ENCODE measurements around the gene PLD6.

The PLD6 gene

GRCh38 chr17:17205368-17206123 lies 587 bp downstream of the PLD6 start:
- Histone ChIP-seq H3K4me1 (ENCODE audit: control extremely low read depth in 1 of 4, control insufficient read depth in 4 of 4, insufficient read depth in 4 of 4, low read length in 3 of 4) (peaks cover 0 to 35% (median 26%) of the 10 kb centered on the region in 4 experiments), H3K4me3 (ENCODE audit: control insufficient read depth in 1 of 7, extremely low read depth in 1 of 7, insufficient read depth in 4 of 7, low read depth in 2 of 7, low read length in 6 of 7) (peak overlapping the region; percentile 20 to 84 (median 68)), H3K36me3 (ENCODE audit: control insufficient read depth in 4 of 4, insufficient read depth in 4 of 4, low read length in 3 of 4) (peaks cover 0 to 35% (median 13%) of the 10 kb centered on the region in 4 experiments), H3K9me3 (ENCODE audit: control extremely low read depth in 1 of 5, control insufficient read depth in 4 of 5, insufficient read depth in 2 of 5, low read depth in 1 of 5, low read length in 4 of 5) (no peaks in the 10 kb centered on the region), H3K27ac (ENCODE audit: insufficient read depth in 1 of 2, low read depth in 1 of 2, low read length in 2 of 2, poor library complexity in 1 of 2, severe bottlenecking in 2 of 2) (peak overlapping the region in 1 of 2 experiments; percentile 14), H3K27me3 (replicated peaks in 2 of 5; ENCODE audit: control insufficient read depth in 4 of 5, insufficient read depth in 5 of 5, low read length in 4 of 5) (no peaks in the 10 kb centered on the region)
- POLR2A ChIA-PET: no interaction called here
- CTCF ChIA-PET: no interaction called here
- 7% methylated on average over 70 of the region's 70 CpGs for WGBS (ENCODE audit: insufficient coverage)
- peak; percentile 30 to 65 (median 52) for DNase-seq

GRCh38 chr17:17204635-17205231 lies 1.4 kb downstream of the PLD6 start:
- H3K27me3 ChIP-seq (replicated peaks in 2 of 5; ENCODE audit: control insufficient read depth in 4 of 5, insufficient read depth in 5 of 5, low read length in 4 of 5): no peaks in the 10 kb centered on the region
- WGBS (ENCODE audit: insufficient coverage): 81% methylated on average over 13 of the region's 14 CpGs
- H3K4me1 ChIP-seq (ENCODE audit: control extremely low read depth in 1 of 4, control insufficient read depth in 4 of 4, insufficient read depth in 4 of 4, low read length in 3 of 4): peaks cover 0 to 35% (median 26%) of the 10 kb centered on the region in 4 experiments
- ChIA-PET CTCF (no interaction called here), POLR2A (no interaction called here)
- DNase-seq: peak in 1 of 3 donors; percentile 4
- H3K9me3 ChIP-seq (ENCODE audit: control extremely low read depth in 1 of 5, control insufficient read depth in 4 of 5, insufficient read depth in 2 of 5, low read depth in 1 of 5, low read length in 4 of 5): no peaks in the 10 kb centered on the region
- no peak overlapping the region for H3K27ac ChIP-seq (ENCODE audit: insufficient read depth in 1 of 2, low read depth in 1 of 2, low read length in 2 of 2, poor library complexity in 1 of 2, severe bottlenecking in 2 of 2)
- H3K4me3 ChIP-seq (ENCODE audit: control insufficient read depth in 1 of 7, extremely low read depth in 1 of 7, insufficient read depth in 4 of 7, low read depth in 2 of 7, low read length in 6 of 7): peak overlapping the region in 5 of 7 experiments; percentile 43 to 84 (median 69)
- peaks cover 0 to 37% (median 12%) of the 10 kb centered on the region in 4 experiments for H3K36me3 ChIP-seq (ENCODE audit: control insufficient read depth in 4 of 4, insufficient read depth in 4 of 4, low read length in 3 of 4)

- Histone ChIP-seq H3K36me3 (ENCODE audit: control insufficient read depth in 4 of 4, insufficient read depth in 4 of 4, low read length in 3 of 4) (peaks cover 0 to 37% (median 12%) of the 10 kb centered on the region in 4 experiments), H3K27me3 (replicated peaks in 2 of 5; ENCODE audit: control insufficient read depth in 4 of 5, insufficient read depth in 5 of 5, low read length in 4 of 5) (no peaks in the 10 kb centered on the region), H3K9me3 (ENCODE audit: control extremely low read depth in 1 of 5, control insufficient read depth in 4 of 5, insufficient read depth in 2 of 5, low read depth in 1 of 5, low read length in 4 of 5) (no peaks in the 10 kb centered on the region), H3K4me3 (ENCODE audit: control insufficient read depth in 1 of 7, extremely low read depth in 1 of 7, insufficient read depth in 4 of 7, low read depth in 2 of 7, low read length in 6 of 7) (peak overlapping the region in 2 of 7 experiments; percentile 21 to 84), H3K27ac (ENCODE audit: insufficient read depth in 1 of 2, low read depth in 1 of 2, low read length in 2 of 2, poor library complexity in 1 of 2, severe bottlenecking in 2 of 2) (no peak overlapping the region), H3K4me1 (ENCODE audit: control extremely low read depth in 1 of 4, control insufficient read depth in 4 of 4, insufficient read depth in 4 of 4, low read length in 3 of 4) (peaks cover 0 to 35% (median 26%) of the 10 kb centered on the region in 4 experiments)
- peak in 1 of 3 donors; percentile 11 for DNase-seq
- ChIA-PET POLR2A (no interaction called here), CTCF (interaction anchor here (0.5 kb wide), 1 partner anchor 76 kb away, joined by 3 read pairs; no protein-coding TSS in a partner anchor)
- WGBS (ENCODE audit: insufficient coverage): 61% methylated on average over 15 of the region's 15 CpGs
These were observed 2.0 kb downstream of the PLD6 start for GRCh38 chr17:17204041-17204591.

- Histone ChIP-seq H3K4me1 (ENCODE audit: control extremely low read depth in 1 of 4, control insufficient read depth in 4 of 4, insufficient read depth in 4 of 4, low read length in 3 of 4) (peaks cover 0 to 35% (median 26%) of the 10 kb centered on the region in 4 experiments), H3K4me3 (ENCODE audit: control insufficient read depth in 1 of 7, extremely low read depth in 1 of 7, insufficient read depth in 4 of 7, low read depth in 2 of 7, low read length in 6 of 7) (no peak overlapping the region), H3K36me3 (ENCODE audit: control insufficient read depth in 4 of 4, insufficient read depth in 4 of 4, low read length in 3 of 4) (peaks cover 0 to 37% (median 14%) of the 10 kb centered on the region in 4 experiments), H3K9me3 (ENCODE audit: control extremely low read depth in 1 of 5, control insufficient read depth in 4 of 5, insufficient read depth in 2 of 5, low read depth in 1 of 5, low read length in 4 of 5) (no peaks in the 10 kb centered on the region), H3K27ac (ENCODE audit: insufficient read depth in 1 of 2, low read depth in 1 of 2, low read length in 2 of 2, poor library complexity in 1 of 2, severe bottlenecking in 2 of 2) (no peak overlapping the region), H3K27me3 (replicated peaks in 2 of 5; ENCODE audit: control insufficient read depth in 4 of 5, insufficient read depth in 5 of 5, low read length in 4 of 5) (no peaks in the 10 kb centered on the region)
- ChIA-PET CTCF (interaction anchor here (1.8 kb wide), 1 partner anchor 11 kb away, joined by 4 read pairs; no protein-coding TSS in a partner anchor), POLR2A (no interaction called here)
- WGBS (ENCODE audit: insufficient coverage): 97% methylated on average over 15 of the region's 15 CpGs
- no peak for DNase-seq
These were observed 2.9 kb downstream of the PLD6 start for GRCh38 chr17:17203173-17203730.

- ChIA-PET POLR2A (no interaction called here), CTCF (interaction anchor here (1.8 kb wide), 1 partner anchor 9 kb away, joined by 4 read pairs; no protein-coding TSS in a partner anchor)
- H3K4me3 ChIP-seq (ENCODE audit: control insufficient read depth in 1 of 7, extremely low read depth in 1 of 7, insufficient read depth in 4 of 7, low read depth in 2 of 7, low read length in 6 of 7): no peak overlapping the region
- WGBS (ENCODE audit: insufficient coverage): 90% methylated on average over 2 of the region's 8 CpGs
- no peaks in the 10 kb centered on the region for H3K9me3 ChIP-seq (ENCODE audit: control extremely low read depth in 1 of 5, control insufficient read depth in 4 of 5, insufficient read depth in 2 of 5, low read depth in 1 of 5, low read length in 4 of 5)
- no peak for DNase-seq
- H3K4me1 ChIP-seq (ENCODE audit: control extremely low read depth in 1 of 4, control insufficient read depth in 4 of 4, insufficient read depth in 4 of 4, low read length in 3 of 4): peaks cover 0 to 34% (median 26%) of the 10 kb centered on the region in 4 experiments
- no peaks in the 10 kb centered on the region for H3K27me3 ChIP-seq (replicated peaks in 2 of 5; ENCODE audit: control insufficient read depth in 4 of 5, insufficient read depth in 5 of 5, low read length in 4 of 5)
- peaks cover 0 to 37% (median 15%) of the 10 kb centered on the region in 4 experiments for H3K36me3 ChIP-seq (ENCODE audit: control insufficient read depth in 4 of 4, insufficient read depth in 4 of 4, low read length in 3 of 4)
- H3K27ac ChIP-seq (ENCODE audit: insufficient read depth in 1 of 2, low read depth in 1 of 2, low read length in 2 of 2, poor library complexity in 1 of 2, severe bottlenecking in 2 of 2): no peak overlapping the region
These were observed 4.2 kb downstream of the PLD6 start for GRCh38 chr17:17201907-17202306.

- WGBS (ENCODE audit: insufficient coverage): 90% methylated on average over 4 of the region's 10 CpGs
- ChIA-PET POLR2A (no interaction called here), CTCF (interaction anchor here (0.6 to 1.8 kb wide), 4 partner anchors 9 to 65 kb away, joined by 3 to 5 read pairs (median 4); no protein-coding TSS in a partner anchor)
- Histone ChIP-seq H3K4me3 (ENCODE audit: control insufficient read depth in 1 of 7, extremely low read depth in 1 of 7, insufficient read depth in 4 of 7, low read depth in 2 of 7, low read length in 6 of 7) (no peak overlapping the region), H3K27me3 (replicated peaks in 2 of 5; ENCODE audit: control insufficient read depth in 4 of 5, insufficient read depth in 5 of 5, low read length in 4 of 5) (no peaks in the 10 kb centered on the region), H3K4me1 (ENCODE audit: control extremely low read depth in 1 of 4, control insufficient read depth in 4 of 4, insufficient read depth in 4 of 4, low read length in 3 of 4) (peaks cover 0 to 29% (median 26%) of the 10 kb centered on the region in 4 experiments), H3K9me3 (ENCODE audit: control extremely low read depth in 1 of 5, control insufficient read depth in 4 of 5, insufficient read depth in 2 of 5, low read depth in 1 of 5, low read length in 4 of 5) (no peaks in the 10 kb centered on the region), H3K36me3 (ENCODE audit: control insufficient read depth in 4 of 4, insufficient read depth in 4 of 4, low read length in 3 of 4) (peaks cover 0 to 37% (median 15%) of the 10 kb centered on the region in 4 experiments), H3K27ac (ENCODE audit: insufficient read depth in 1 of 2, low read depth in 1 of 2, low read length in 2 of 2, poor library complexity in 1 of 2, severe bottlenecking in 2 of 2) (no peak overlapping the region)
- no peak for DNase-seq
These were observed 4.9 kb downstream of the PLD6 start for GRCh38 chr17:17201271-17201670.

All from common myeloid progenitor, CD34-positive (primary cell).